ENCODE measurements around the gene GPC6. TPM values are rescaled to one million over a fixed set of nuclear protein-coding genes. Genes with fewer than 3 reads are reported as not detected.

The GPC6 gene
- total and polyA plus RNA-seq, 4 donors: 5.9 to 29.1 (median 18.2) TPM

GRCh38 chr13:93270769-93271742 is 44.4 kb downstream of the GPC6 start:
- Histone ChIP-seq H3K27me3 (ENCODE audit: control insufficient read depth in 4 of 4, insufficient read depth in 4 of 4, low read length in 3 of 4) (no peaks in the 10 kb centered on the region), H3K4me3 (ENCODE audit: low read depth in 1 of 3, low read length in 3 of 3) (no peak overlapping the region), H3K27ac (ENCODE audit: low read depth in 1 of 2, low read length in 2 of 2) (peak overlapping the region in 1 of 2 donors; percentile 42), H3K4me1 (ENCODE audit: control insufficient read depth in 4 of 4, insufficient read depth in 4 of 4, low read length in 3 of 4) (peaks cover 0 to 15% (median 11%) of the 10 kb centered on the region in 4 donors), H3K9me3 (ENCODE audit: control insufficient read depth in 4 of 4, low read length in 3 of 4) (no peaks in the 10 kb centered on the region), H3K36me3 (ENCODE audit: control insufficient read depth in 4 of 4, insufficient read depth in 3 of 4, low read depth in 1 of 4, low read length in 3 of 4) (no peaks in the 10 kb centered on the region), H3K9ac (ENCODE audit: low read depth in 1 of 2, low read length in 2 of 2) (no peak overlapping the region)
- DNase-seq (ENCODE audit: low spot score): no peak
- 29% methylated on average over 5 of the region's 5 CpGs for WGBS
- no peak for TF ChIP-seq REST (IDR thresholded peaks at IDR 0.05)
- no peak for TF ChIP-seq ZBTB33 (IDR thresholded peaks at IDR 0.05)
- peak; percentile 37 for TF ChIP-seq YY1 (IDR thresholded peaks at IDR 0.05)
- TF ChIP-seq HNF4G (IDR thresholded peaks at IDR 0.05): no peak
- TF ChIP-seq, protein P1, sequence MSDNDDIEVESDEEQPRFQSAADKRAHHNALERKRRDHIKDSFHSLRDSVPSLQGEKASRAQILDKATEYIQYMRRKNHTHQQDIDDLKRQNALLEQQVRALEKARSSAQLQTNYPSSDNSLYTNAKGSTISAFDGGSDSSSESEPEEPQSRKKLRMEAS (IDR thresholded peaks at IDR 0.05): no peak
- TF ChIP-seq GABPA (IDR thresholded peaks at IDR 0.05 in 1 of 2, conservative IDR thresholded peaks at IDR 0.05 in 1 of 2): no peak
- no peak for TF ChIP-seq NR2F2 (IDR thresholded peaks at IDR 0.05)
- no peak for TF ChIP-seq FOXA2 (IDR thresholded peaks at IDR 0.05)
- TF ChIP-seq, protein P2, sequence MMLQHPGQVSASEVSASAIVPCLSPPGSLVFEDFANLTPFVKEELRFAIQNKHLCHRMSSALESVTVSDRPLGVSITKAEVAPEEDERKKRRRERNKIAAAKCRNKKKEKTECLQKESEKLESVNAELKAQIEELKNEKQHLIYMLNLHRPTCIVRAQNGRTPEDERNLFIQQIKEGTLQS (IDR thresholded peaks at IDR 0.05): no peak
- TF ChIP-seq RXRA (IDR thresholded peaks at IDR 0.05): peak; percentile 4 to 39
- no peak for TF ChIP-seq FOXA1 (IDR thresholded peaks at IDR 0.05)
- TF ChIP-seq, protein P3, sequence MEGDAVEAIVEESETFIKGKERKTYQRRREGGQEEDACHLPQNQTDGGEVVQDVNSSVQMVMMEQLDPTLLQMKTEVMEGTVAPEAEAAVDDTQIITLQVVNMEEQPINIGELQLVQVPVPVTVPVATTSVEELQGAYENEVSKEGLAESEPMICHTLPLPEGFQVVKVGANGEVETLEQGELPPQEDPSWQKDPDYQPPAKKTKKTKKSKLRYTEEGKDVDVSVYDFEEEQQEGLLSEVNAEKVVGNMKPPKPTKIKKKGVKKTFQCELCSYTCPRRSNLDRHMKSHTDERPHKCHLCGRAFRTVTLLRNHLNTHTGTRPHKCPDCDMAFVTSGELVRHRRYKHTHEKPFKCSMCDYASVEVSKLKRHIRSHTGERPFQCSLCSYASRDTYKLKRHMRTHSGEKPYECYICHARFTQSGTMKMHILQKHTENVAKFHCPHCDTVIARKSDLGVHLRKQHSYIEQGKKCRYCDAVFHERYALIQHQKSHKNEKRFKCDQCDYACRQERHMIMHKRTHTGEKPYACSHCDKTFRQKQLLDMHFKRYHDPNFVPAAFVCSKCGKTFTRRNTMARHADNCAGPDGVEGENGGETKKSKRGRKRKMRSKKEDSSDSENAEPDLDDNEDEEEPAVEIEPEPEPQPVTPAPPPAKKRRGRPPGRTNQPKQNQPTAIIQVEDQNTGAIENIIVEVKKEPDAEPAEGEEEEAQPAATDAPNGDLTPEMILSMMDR (IDR thresholded peaks at IDR 0.05; ENCODE audit: low read depth, low read length, missing input control): no peak
- no peak for TF ChIP-seq TAF1 (conservative IDR thresholded peaks at IDR 0.05)
- TF ChIP-seq HNF4A (conservative IDR thresholded peaks at IDR 0.05): peak; percentile 29 to 46
- TF ChIP-seq EGR1 (IDR thresholded peaks at IDR 0.05; ENCODE audit: low read depth in 2 of 2): no peak
- TF ChIP-seq JUND (IDR thresholded peaks at IDR 0.05): no peak
- TF ChIP-seq RAD21 (IDR thresholded peaks at IDR 0.05): peak in 1 of 2 donors; percentile 27
- no peak for TF ChIP-seq SP1 (IDR thresholded peaks at IDR 0.05)

Data from liver (tissue), 9 donors.